ENCODE results near the gene SNTB2. TPM values are rescaled to one million over a fixed set of nuclear protein-coding genes. Genes with fewer than 3 reads are reported as not detected.
A peak's percentile ranks its signal among the peaks of the same experiment; 100 is the strongest.

The SNTB2 gene
- polyA plus RNA-seq, 1 of the 3 experiments (the other 2 are of a cell fraction): 13.0 TPM

- ChIA-PET POLR2A (interaction anchor here (1.4 kb wide), 1 partner anchor 12 kb away, joined by 7 read pairs; no protein-coding TSS in a partner anchor), CTCF (interaction anchor here (1.0 kb wide), 2 partner anchors 174 to 476 kb away, joined by 3 read pairs; no protein-coding TSS in a partner anchor)
- H3K79me2 ChIP-seq (ENCODE audit: insufficient read depth): peaks cover 81% of the 10 kb centered on the region
Measured at GRCh38 chr16:69324013-69324531, 137.1 kb downstream of the SNTB2 start.

GRCh38 chr16:69324585-69325253 lies 137.8 kb downstream of the SNTB2 start:
- no peak overlapping the region for H3K9ac ChIP-seq
- 69% methylated on average over 10 of the region's 10 CpGs for WGBS (ENCODE audit: low lambda C conversion rate)
- no peaks in the 10 kb centered on the region for H3K9me2 ChIP-seq
- DNase-seq: no peak
- H3K4me3 ChIP-seq (ENCODE audit: low read depth in 2 of 2, low read length in 1 of 2): no peak overlapping the region
- no peaks in the 10 kb centered on the region for H3K9me3 ChIP-seq
- no peak overlapping the region for H2AFZ ChIP-seq (ENCODE audit: low read depth)
- H3K36me3 ChIP-seq (replicated peaks in 1 of 2; ENCODE audit: control insufficient read depth in 1 of 2, insufficient read depth in 2 of 2, low read length in 1 of 2): peaks cover 59 to 71% of the 10 kb centered on the region in 2 experiments
- peaks cover 19% of the 10 kb centered on the region for H3F3A ChIP-seq (replicated peaks; ENCODE audit: insufficient read depth)
- ChIA-PET CTCF (interaction anchor here (0.6 to 1.0 kb wide), 3 partner anchors 15 to 477 kb away, joined by 3 read pairs; partner anchors contain the start of gene NIP7), POLR2A (interaction anchor here (1.4 kb wide), 1 partner anchor 13 kb away, joined by 7 read pairs; no protein-coding TSS in a partner anchor)
- H3K4me1 ChIP-seq (ENCODE audit: control insufficient read depth in 1 of 2, insufficient read depth in 2 of 2, low read depth in 1 of 2, low read length in 1 of 2): peaks cover 11 to 38% of the 10 kb centered on the region in 2 experiments
- TF ChIP-seq JUND (IDR thresholded peaks at IDR 0.05) (no peak), PBX3 (IDR thresholded peaks at IDR 0.05) (no peak), CHD2 (IDR thresholded peaks at IDR 0.05; ENCODE audit: low read length, partially characterized antibody) (no peak)
- TF ChIP-seq, protein P1, sequence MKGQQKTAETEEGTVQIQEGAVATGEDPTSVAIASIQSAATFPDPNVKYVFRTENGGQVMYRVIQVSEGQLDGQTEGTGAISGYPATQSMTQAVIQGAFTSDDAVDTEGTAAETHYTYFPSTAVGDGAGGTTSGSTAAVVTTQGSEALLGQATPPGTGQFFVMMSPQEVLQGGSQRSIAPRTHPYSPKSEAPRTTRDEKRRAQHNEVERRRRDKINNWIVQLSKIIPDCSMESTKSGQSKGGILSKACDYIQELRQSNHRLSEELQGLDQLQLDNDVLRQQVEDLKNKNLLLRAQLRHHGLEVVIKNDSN (IDR thresholded peaks at IDR 0.05; ENCODE audit: borderline replicate concordance, low read depth): no peak
- H3K27me3 ChIP-seq (ENCODE audit: insufficient read depth): no peaks in the 10 kb centered on the region
- H3K79me2 ChIP-seq (ENCODE audit: insufficient read depth): peaks cover 87% of the 10 kb centered on the region
- no peak overlapping the region for H3K4me2 ChIP-seq
- peak overlapping the region in 1 of 2 experiments; percentile 40; a peak in 1 of 4 replicates for H3K27ac ChIP-seq (ENCODE audit: low read depth in 2 of 2, low read length in 1 of 2)
- H4K20me1 ChIP-seq (ENCODE audit: insufficient read depth): peaks cover 71% of the 10 kb centered on the region

More at GRCh38 chr16:69324013-69324531, 137.1 kb downstream of the SNTB2 start:
- Histone ChIP-seq H3K9me3 (no peaks in the 10 kb centered on the region), H2AFZ (ENCODE audit: low read depth) (no peak overlapping the region), H3K27me3 (ENCODE audit: insufficient read depth) (no peaks in the 10 kb centered on the region), H3K4me3 (ENCODE audit: low read depth in 2 of 2, low read length in 1 of 2) (no peak overlapping the region), H3K27ac (ENCODE audit: low read depth in 2 of 2, low read length in 1 of 2) (peak overlapping the region in 1 of 2 experiments; percentile 40; a peak in 1 of 4 replicates), H3K9ac (no peak overlapping the region), H3K9me2 (no peaks in the 10 kb centered on the region), H3F3A (replicated peaks; ENCODE audit: insufficient read depth) (peaks cover 19% of the 10 kb centered on the region), H4K20me1 (ENCODE audit: insufficient read depth) (peaks cover 66% of the 10 kb centered on the region), H3K36me3 (replicated peaks in 1 of 2; ENCODE audit: control insufficient read depth in 1 of 2, insufficient read depth in 2 of 2, low read length in 1 of 2) (peaks cover 59 to 77% of the 10 kb centered on the region in 2 experiments), H3K4me1 (ENCODE audit: control insufficient read depth in 1 of 2, insufficient read depth in 2 of 2, low read depth in 1 of 2, low read length in 1 of 2) (peaks cover 11 to 33% of the 10 kb centered on the region in 2 experiments), H3K4me2 (no peak overlapping the region)
- 44% methylated on average over 2 of the region's 8 CpGs for WGBS (ENCODE audit: low lambda C conversion rate)
- TF ChIP-seq FOXJ3 (CRISPR knock-in tag; IDR thresholded peaks at IDR 0.05): no peak
- TF ChIP-seq JUND (IDR thresholded peaks at IDR 0.05): no peak
- TF ChIP-seq USF2 (IDR thresholded peaks at IDR 0.05; ENCODE audit: borderline replicate concordance, low read depth, low read length): no peak
- TF ChIP-seq RXRA (IDR thresholded peaks at IDR 0.05; ENCODE audit: borderline replicate concordance, low read depth): no peak
- no peak for TF ChIP-seq MAX (IDR thresholded peaks at IDR 0.05; ENCODE audit: low read depth)
- no peak for TF ChIP-seq GABPA (IDR thresholded peaks at IDR 0.05; ENCODE audit: low read depth)
- DNase-seq: peak; percentile 57

Data from SK-N-SH (cell line).